Astrocyte of the spinal cord (primary cell): Measurements from ENCODE around the gene INSYN1.
"Not testable (repeated sequence)": the region's sequence is repeated elsewhere in the genome, so short reads cannot be mapped to it uniquely, and the experiment has no call there.

Source experiments
- DNase-seq: peaks from one replicate; pipeline ENCODE4 v3.0.0; 2011; ENCODE audit warnings: low read depth, low spot score
- H3K4me3 ChIP-seq: 2 replicates; pipeline ENCODE4 v1.5.1; 2011; ENCODE audit warnings: low read depth, mild to moderate bottlenecking, low read length, moderate library complexity
- CTCF ChIP-seq: IDR thresholded peaks from 2 replicates; pipeline ENCODE4 v1.5.1; 2012; ENCODE audit warnings: low read depth, mild to moderate bottlenecking, low read length, inconsistent platforms
- in situ Hi-C: cut with HindIII; loops from 2 replicates; pipeline ENCODE4 v1.10.0; 2017; ENCODE audit warnings: low sequenced_read_pairs

The INSYN1 gene

GRCh38 chr15:73712107-73712506, 41.0 kb downstream of the INSYN1 start:
- in situ Hi-C loops, result no loop called here
- TF ChIP-seq CTCF, result peak; percentile 16
- DNase-seq, result no peak
- no peak overlapping the region for H3K4me3 ChIP-seq

DNA sequence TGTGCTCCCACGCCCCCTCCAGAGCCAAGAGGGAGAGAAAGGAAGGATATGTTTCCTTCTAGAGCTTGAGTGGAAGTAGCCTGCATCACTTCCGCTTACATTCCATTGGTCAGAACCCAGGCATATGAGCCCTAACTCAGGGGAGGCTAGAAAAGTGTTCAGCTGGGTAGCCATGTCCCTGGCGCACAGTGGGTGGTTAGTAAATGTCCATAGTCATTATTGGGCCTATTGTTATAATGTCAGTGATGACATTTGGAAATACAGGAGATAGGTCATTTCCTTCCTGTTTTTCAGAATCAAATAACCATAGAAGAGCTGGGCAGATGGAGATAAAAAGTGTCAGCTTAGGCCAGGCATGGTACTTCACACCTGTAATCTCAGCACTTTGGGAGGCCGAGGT, 41.6 kb downstream of the INSYN1 start:
- H3K4me3 ChIP-seq, result no peak overlapping the region
- TF ChIP-seq CTCF, result no peak
- in situ Hi-C loops, result no loop called here
- DNase-seq, result no peak

- in situ Hi-C loops, result no loop called here
- TF ChIP-seq CTCF, result no peak
- DNase-seq, result no peak
- H3K4me3 ChIP-seq, result no peak overlapping the region
Measured at GRCh38 chr15:73710321-73710720, 42.8 kb downstream of the INSYN1 start.

- DNase-seq, result no peak
- H3K4me3 ChIP-seq, result no peak overlapping the region
- in situ Hi-C loops, result no loop called here
- no peak for TF ChIP-seq CTCF
Measured at GRCh38 chr15:73709686-73710085, 43.5 kb downstream of the INSYN1 start.

- no peak overlapping the region for H3K4me3 ChIP-seq
Measured at GRCh38 chr15:73709241-73709640, 43.9 kb downstream of the INSYN1 start.

GRCh38 chr15:73708691-73709090, 44.5 kb downstream of the INSYN1 start:
- in situ Hi-C loops, result no loop called here
- no peak for TF ChIP-seq CTCF
- no peak for DNase-seq
- no peak overlapping the region for H3K4me3 ChIP-seq

More at GRCh38 chr15:73709241-73709640, 43.9 kb downstream of the INSYN1 start:
- no peak for DNase-seq
- in situ Hi-C loops, result no loop called here
- TF ChIP-seq CTCF, result no peak

DNA sequence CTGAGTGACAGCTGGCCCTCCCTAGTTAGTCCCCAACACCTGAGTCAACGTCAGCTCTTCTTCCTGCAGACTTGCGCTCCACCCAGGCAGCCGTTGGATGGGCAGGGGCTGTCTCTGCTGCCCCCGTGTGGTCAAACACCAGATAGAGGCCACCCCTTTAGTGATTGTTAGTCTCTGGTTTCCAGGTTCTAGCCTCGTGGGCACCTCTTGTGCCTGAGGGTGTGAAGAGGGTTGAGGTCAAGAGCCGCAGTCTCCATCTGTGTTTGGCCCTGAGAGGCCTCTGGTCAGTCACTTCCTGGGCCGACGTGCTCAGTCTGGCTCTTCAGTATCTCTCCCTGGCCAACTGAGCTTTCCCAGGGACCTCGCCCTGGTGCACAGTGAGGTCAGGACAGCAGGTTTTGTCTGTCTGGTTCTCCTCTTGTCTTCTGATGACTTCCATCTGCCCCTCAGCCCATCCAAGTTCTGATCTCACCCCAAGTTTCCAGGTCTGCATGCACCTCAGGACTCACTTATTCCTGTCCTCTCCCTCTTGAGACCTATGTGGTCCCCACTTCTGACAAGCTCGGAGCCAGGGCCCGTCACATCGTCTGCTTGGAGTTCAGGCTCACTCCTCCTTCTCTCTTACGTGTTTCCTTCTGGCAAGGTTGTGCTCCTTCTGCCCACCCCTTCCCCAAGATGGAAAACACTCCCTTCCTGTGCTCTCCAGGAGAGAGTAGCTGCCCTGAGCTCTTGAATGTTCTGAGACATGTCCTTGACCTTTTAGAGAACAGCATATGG, 48.1 kb downstream of the INSYN1 start:
- peak; percentile 88 for TF ChIP-seq CTCF
- in situ Hi-C loops, result no loop called here
- peak; percentile 47 for DNase-seq
- H3K4me3 ChIP-seq, result no peak overlapping the region

- DNase-seq, in situ Hi-C loops, H3K4me3 ChIP-seq: not testable (repeated sequence)
Measured at GRCh38 chr15:73704142-73704868, 48.8 kb downstream of the INSYN1 start.

- in situ Hi-C loops, H3K4me3 ChIP-seq, DNase-seq: not testable (repeated sequence)
Measured at GRCh38 chr15:73703601-73704000, 49.5 kb downstream of the INSYN1 start.
